PC-9 (cell line): ENCODE measurements around the gene ZFYVE27. TPM values are rescaled to one million over a fixed set of nuclear protein-coding genes. Genes with fewer than 3 reads are reported as not detected.

Source experiments
- BruUV-seq: library from RNA; stranded (reverse); fragments of 400-500 nt; replicated peaks from 2 replicates; lab custom pipeline; 2021; lab: Mats Ljungman, UMichigan
- CTCF ChIA-PET: fragments of 300-600 bp; sonication (Branson Sonifier 250); formaldehyde crosslinking; loops from one replicate; lab custom pipeline; 2022; ENCODE audit warnings: antibody characterized with exemption; lab: Charles Lee
- POLR2A ChIA-PET: fragments of 300-600 bp; sonication (Branson Sonifier 250); formaldehyde crosslinking; loops from one replicate; lab custom pipeline; 2022; ENCODE audit warnings: antibody characterized with exemption; ENCODE audit not compliant: unreplicated experiment; lab: Charles Lee
- DNase-seq, 2 experiments: peaks; one replicate each; pipeline versions ENCODE4 v3.0.0 to v3.0.0-alpha.2; 2015 to 2022; ENCODE audit warnings: mixed read lengths in 1 of 2
- H2AFZ ChIP-seq: fragments of 200-600 bp; sonication (generic); 2 replicates; pipeline ENCODE4 v1.8.1; 2017; ENCODE audit warnings: antibody characterized with exemption
- H3F3A ChIP-seq: fragments of 200-600 bp; sonication (generic); 2 replicates; pipeline ENCODE4 v1.8.1; 2017; ENCODE audit warnings: antibody characterized with exemption, mild to moderate bottlenecking, low read depth; ENCODE audit not compliant: insufficient read depth
- H3K27ac ChIP-seq: fragments of 200-600 bp; sonication (generic); 2 replicates; pipeline ENCODE4 v1.6.1; 2016; ENCODE audit warnings: mixed run types
- H3K27me3 ChIP-seq: fragments of 200-600 bp; sonication (generic); 2 replicates; pipeline ENCODE4 v1.6.1; 2016; ENCODE audit warnings: low read depth, mixed run types; ENCODE audit not compliant: insufficient read depth
- H3K36me3 ChIP-seq: fragments of 200-600 bp; sonication (generic); 2 replicates; pipeline ENCODE4 v1.6.1; 2016; ENCODE audit warnings: low read depth, mixed run types
- H3K4me1 ChIP-seq: fragments of 200-600 bp; sonication (generic); replicated peaks from 2 replicates; pipeline ENCODE4 v1.6.1; 2016; ENCODE audit warnings: mixed run types; ENCODE audit not compliant: insufficient read depth
- H3K4me2 ChIP-seq: fragments of 200-600 bp; sonication (generic); 2 replicates; pipeline ENCODE4 v1.6.1; 2017; ENCODE audit warnings: mixed run types
- H3K4me3 ChIP-seq: fragments of 200-600 bp; sonication (generic); 2 replicates; pipeline ENCODE4 v1.6.1; 2016; ENCODE audit warnings: mixed run types
- H3K79me2 ChIP-seq: fragments of 200-600 bp; sonication (generic); 2 replicates; pipeline ENCODE4 v1.6.1; 2017; ENCODE audit warnings: low read depth, mixed run types
- H3K9me2 ChIP-seq: fragments of 200-600 bp; sonication (generic); 2 replicates; pipeline ENCODE4 v1.8.1; 2017; ENCODE audit warnings: mild to moderate bottlenecking; ENCODE audit not compliant: insufficient read depth
- H3K9me3 ChIP-seq: fragments of 200-600 bp; sonication (generic); 2 replicates; pipeline ENCODE4 v1.8.1; 2016; ENCODE audit warnings: low read depth; ENCODE audit not compliant: insufficient read depth
- H4K20me1 ChIP-seq: fragments of 200-600 bp; sonication (generic); 2 replicates; pipeline ENCODE4 v1.8.1; 2017; ENCODE audit not compliant: insufficient read depth
- CTCF ChIP-seq: fragments of 200-600 bp; sonication (generic); conservative IDR thresholded peaks from 2 replicates; pipeline ENCODE4 v1.6.1; 2017; ENCODE audit warnings: mixed run types, antibody characterized with exemption, mild to moderate bottlenecking, moderate library complexity
- EZH2 ChIP-seq: fragments of 200-600 bp; sonication (generic); IDR thresholded peaks from 2 replicates; pipeline ENCODE4 v1.8.0; 2017; ENCODE audit warnings: antibody characterized with exemption, low read depth
- intact Hi-C: fragments of 100-400 bp; cut with micrococcal nuclease; formaldehyde crosslinking; loops from one replicate; pipeline ENCODE4 v1.10.0; 2022; ENCODE audit not compliant: unreplicated experiment
- total RNA-seq: library from RNA; stranded (reverse); gene quantifications from 2 replicates; pipeline ENCODE4 v1.2.3, GENCODE V29; 2021

The ZFYVE27 gene
- total RNA-seq, 1 experiment from 2014 or later, result 21.6 TPM

GRCh38 chr10:97780841-97781617, 44.1 kb downstream of the ZFYVE27 start:
- intact Hi-C loops, result no loop called here
- Histone ChIP-seq H3K27ac (no peak overlapping the region), H3K4me1 (no peaks in the 10 kb centered on the region), H3K9me3 (no peaks in the 10 kb centered on the region), H3K4me3 (no peak overlapping the region), H4K20me1 (no peaks in the 10 kb centered on the region), H3K36me3 (no peaks in the 10 kb centered on the region), H3K79me2 (no peaks in the 10 kb centered on the region), H3K27me3 (no peaks in the 10 kb centered on the region), H2AFZ (no peak overlapping the region), H3K9me2 (no peaks in the 10 kb centered on the region), H3F3A (no peaks in the 10 kb centered on the region), H3K4me2 (no peak overlapping the region)
- DNase-seq, result no peak
- no TSS peak for BruUV-seq
- POLR2A ChIA-PET, result no interaction called here
- CTCF ChIA-PET, result no interaction called here
- TF ChIP-seq CTCF (no peak), EZH2 (no peak)

- CTCF ChIA-PET, result no interaction called here
- no peaks in the 10 kb centered on the region for H3K4me1 ChIP-seq
Measured at GRCh38 chr10:97781618-97782331, 44.8 kb downstream of the ZFYVE27 start.

More at GRCh38 chr10:97781618-97782331, 44.8 kb downstream of the ZFYVE27 start:
- Histone ChIP-seq H3F3A (no peaks in the 10 kb centered on the region), H3K9me3 (no peaks in the 10 kb centered on the region), H3K4me3 (no peak overlapping the region), H4K20me1 (no peaks in the 10 kb centered on the region), H3K27ac (no peak overlapping the region), H3K27me3 (no peaks in the 10 kb centered on the region), H3K4me2 (no peak overlapping the region), H3K79me2 (no peaks in the 10 kb centered on the region), H3K9me2 (no peaks in the 10 kb centered on the region), H2AFZ (no peak overlapping the region), H3K36me3 (no peaks in the 10 kb centered on the region)
- no peak for DNase-seq
- no peak for TF ChIP-seq CTCF
- BruUV-seq, result no TSS peak
- POLR2A ChIA-PET, result no interaction called here
- intact Hi-C loops, result no loop called here
